ENCODE measurements around the gene LACTBL1.

DNA sequence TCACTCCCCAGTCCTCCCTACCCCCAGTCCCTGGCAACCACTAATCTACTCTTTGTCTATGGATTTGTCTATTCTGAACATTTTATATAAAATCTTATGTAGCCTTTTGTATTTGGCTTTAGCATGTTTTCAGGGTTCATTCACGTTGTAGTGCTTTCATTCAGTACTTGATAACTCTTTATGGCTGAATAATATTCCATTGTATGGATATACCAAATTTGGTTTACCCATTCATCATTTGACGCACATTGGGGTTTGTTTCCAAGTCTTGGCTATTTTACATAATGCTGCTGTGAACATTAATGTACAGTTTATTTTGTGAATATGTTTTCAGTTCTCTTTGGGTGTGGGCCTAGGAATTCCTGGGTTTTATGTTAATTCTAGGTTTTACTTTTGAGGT lies 49.2 kb upstream of the LACTBL1 start:
- TF ChIP-seq PPARA (CRISPR knock-in tag; IDR thresholded peaks at IDR 0.05; ENCODE audit: borderline replicate concordance) (no peak), RARB (CRISPR knock-in tag; IDR thresholded peaks at IDR 0.05) (no peak), CREB5 (CRISPR knock-in tag; IDR thresholded peaks at IDR 0.05; ENCODE audit: low read depth) (no peak), GLIS3 (CRISPR knock-in tag; IDR thresholded peaks at IDR 0.05) (no peak), SNAI2 (CRISPR knock-in tag; IDR thresholded peaks at IDR 0.05) (no peak), TCF4 (CRISPR knock-in tag; IDR thresholded peaks at IDR 0.05; ENCODE audit: borderline replicate concordance) (no peak)

Measured in SK-N-SH treated with all-trans-retinoic acid at 6 μM for 48 hours (cell line).